Ishikawa (cell line): ENCODE data around the gene SBNO2.

Source experiments
- CEBPB ChIP-seq: IDR thresholded peaks from 2 replicates; pipeline ENCODE4 v1.6.1; 2012
- CREB1 ChIP-seq: IDR thresholded peaks from 2 replicates; pipeline ENCODE4 v1.6.1; 2012; ENCODE audit warnings: low read depth
- EGR1 ChIP-seq: IDR thresholded peaks from 2 replicates; pipeline ENCODE4 v1.6.1; 2012
- EP300 ChIP-seq: IDR thresholded peaks from 2 replicates; pipeline ENCODE4 v1.6.1; 2012; ENCODE audit warnings: borderline replicate concordance
- FOXM1 ChIP-seq: IDR thresholded peaks from 2 replicates; pipeline ENCODE4 v1.6.1; 2012; ENCODE audit warnings: low read depth, borderline replicate concordance
- MAX ChIP-seq: IDR thresholded peaks from 2 replicates; pipeline ENCODE4 v1.6.1; 2012
- NFIC ChIP-seq: IDR thresholded peaks from 2 replicates; pipeline ENCODE4 v1.6.1; 2012
- RAD21 ChIP-seq: IDR thresholded peaks from 2 replicates; pipeline ENCODE4 v1.6.1; 2012; ENCODE audit warnings: low read depth
- REST ChIP-seq: IDR thresholded peaks from 2 replicates; pipeline ENCODE4 v1.6.1; 2012; ENCODE audit warnings: low read depth, mild to moderate bottlenecking
- TAF1 ChIP-seq: IDR thresholded peaks from 2 replicates; pipeline ENCODE4 v1.6.1; 2012; ENCODE audit warnings: low read depth, mild to moderate bottlenecking
- TCF12 ChIP-seq: IDR thresholded peaks from 2 replicates; pipeline ENCODE4 v1.6.1; 2012; ENCODE audit warnings: low read depth
- TEAD4 ChIP-seq: IDR thresholded peaks from 2 replicates; pipeline ENCODE4 v1.6.1; 2012
- USF1 ChIP-seq: IDR thresholded peaks from 2 replicates; pipeline ENCODE4 v1.6.1; 2012
- YY1 ChIP-seq: IDR thresholded peaks from 2 replicates; pipeline ENCODE4 v1.6.1; 2012; ENCODE audit warnings: low read depth
- ZBTB7A ChIP-seq: IDR thresholded peaks from 2 replicates; pipeline ENCODE4 v1.6.1; 2012; ENCODE audit warnings: low read depth

SBNO2 gene

GRCh38 chr19:1163283-1163933, 10.7 kb downstream of the SBNO2 start:
- TF ChIP-seq NFIC: no peak
- TF ChIP-seq CEBPB: no peak
- no peak for TF ChIP-seq TEAD4
- TF ChIP-seq USF1: no peak
- no peak for TF ChIP-seq RAD21
- TF ChIP-seq TAF1: no peak
- TF ChIP-seq FOXM1: no peak
- no peak for TF ChIP-seq YY1
- TF ChIP-seq ZBTB7A: no peak
- no peak for TF ChIP-seq EP300
- TF ChIP-seq CREB1: no peak
- TF ChIP-seq EGR1: no peak
- no peak for TF ChIP-seq TCF12
- no peak for TF ChIP-seq MAX
- TF ChIP-seq REST: no peak

GRCh38 chr19:1162404-1163282, 11.4 kb downstream of the SBNO2 start:
- no peak for TF ChIP-seq RAD21
- TF ChIP-seq EGR1: no peak
- no peak for TF ChIP-seq TCF12
- no peak for TF ChIP-seq MAX
- TF ChIP-seq TEAD4: no peak
- no peak for TF ChIP-seq EP300
- TF ChIP-seq CREB1: no peak
- no peak for TF ChIP-seq REST
- TF ChIP-seq YY1: no peak
- no peak for TF ChIP-seq CEBPB
- no peak for TF ChIP-seq NFIC
- TF ChIP-seq FOXM1: no peak
- TF ChIP-seq TAF1: no peak
- no peak for TF ChIP-seq USF1
- TF ChIP-seq ZBTB7A: no peak

GRCh38 chr19:1161716-1162115, 12.4 kb downstream of the SBNO2 start:
- TF ChIP-seq EGR1: no peak
- peak; percentile 36; the same call in 1 of the 2 replicates for TF ChIP-seq CEBPB
- no peak for TF ChIP-seq RAD21
- TF ChIP-seq ZBTB7A: no peak
- no peak for TF ChIP-seq TCF12

GRCh38 chr19:1159864-1160595, 14.0 kb downstream of the SBNO2 start:
- TF ChIP-seq ZBTB7A (0 out of 2 replicates have a peak, but pooled peaks have one; percentile 19), CEBPB (no peak)

- TF ChIP-seq ZBTB7A: no peak
- TF ChIP-seq TCF12: no peak
- TF ChIP-seq USF1: no peak
- no peak for TF ChIP-seq CREB1
- no peak for TF ChIP-seq REST
- TF ChIP-seq EP300: no peak
- no peak for TF ChIP-seq YY1
- TF ChIP-seq FOXM1: no peak
- no peak for TF ChIP-seq RAD21
These were observed 15.1 kb downstream of the SBNO2 start for GRCh38 chr19:1158885-1159448.
